H9 (cell line): ENCODE results near the gene BNIP5. TPM values are rescaled to one million over a fixed set of nuclear protein-coding genes. Genes with fewer than 3 reads are reported as not detected.

Source experiments
- DNase-seq: peaks from one replicate; pipeline ENCODE4 v3.0.0-alpha.2; 2017
- H2AFZ ChIP-seq: one replicate; pipeline ENCODE4 v1.6.1; 2013; ENCODE audit warnings: mild to moderate bottlenecking, low read length, control low read depth, moderate library complexity
- H2AK5ac ChIP-seq: 2 replicates; pipeline ENCODE4 v1.6.1; 2013; ENCODE audit warnings: low read length, control low read depth, mixed read lengths; ENCODE audit not compliant: insufficient read length
- H2BK120ac ChIP-seq: one replicate; pipeline ENCODE4 v1.6.1; 2013; ENCODE audit warnings: low read depth, mild to moderate bottlenecking, low read length, control low read depth, inconsistent platforms; ENCODE audit not compliant: poor library complexity, severe bottlenecking
- H2BK12ac ChIP-seq: 2 replicates; pipeline ENCODE4 v1.6.1; 2013; ENCODE audit warnings: low read length, control low read depth, mixed read lengths, low read depth; ENCODE audit not compliant: insufficient read length
- H2BK15ac ChIP-seq: 2 replicates; pipeline ENCODE4 v1.6.1; 2013; ENCODE audit warnings: low read depth, low read length, control low read depth
- H2BK20ac ChIP-seq: one replicate; pipeline ENCODE4 v1.6.1; 2013; ENCODE audit warnings: low read depth, mild to moderate bottlenecking, low read length, control low read depth, inconsistent platforms; ENCODE audit not compliant: poor library complexity, severe bottlenecking
- H2BK5ac ChIP-seq: 2 replicates; pipeline ENCODE4 v1.6.1; 2013; ENCODE audit warnings: low read length, control low read depth, mixed read lengths; ENCODE audit not compliant: insufficient read length
- H3K14ac ChIP-seq: 2 replicates; pipeline ENCODE4 v1.6.1; 2013; ENCODE audit warnings: low read length, control low read depth; ENCODE audit not compliant: insufficient read depth
- H3K18ac ChIP-seq: 2 replicates; pipeline ENCODE4 v1.6.1; 2013; ENCODE audit warnings: low read depth, mild to moderate bottlenecking, mixed read lengths, low read length, control low read depth; ENCODE audit not compliant: insufficient read length
- H3K23ac ChIP-seq: 2 replicates; pipeline ENCODE4 v1.6.1; 2013; ENCODE audit warnings: low read length, control low read depth, mixed read lengths, low read depth; ENCODE audit not compliant: insufficient read length
- H3K23me2 ChIP-seq: 2 replicates; pipeline ENCODE4 v1.6.1; 2013; ENCODE audit warnings: low read depth, mild to moderate bottlenecking, mixed read lengths, low read length, control low read depth; ENCODE audit not compliant: insufficient read length, poor library complexity, severe bottlenecking
- H3K27ac ChIP-seq: 2 replicates; pipeline ENCODE4 v1.5.1; 2013; ENCODE audit warnings: low read length, control low read depth, mixed read lengths, low read depth; ENCODE audit not compliant: insufficient read length
- H3K27me3 ChIP-seq: 2 replicates; pipeline ENCODE4 v1.6.1; 2013; ENCODE audit warnings: low read length, control low read depth, inconsistent platforms; ENCODE audit not compliant: insufficient read depth
- H3K4ac ChIP-seq: 2 replicates; pipeline ENCODE4 v1.6.1; 2013; ENCODE audit warnings: low read depth, mild to moderate bottlenecking, control low read depth, inconsistent platforms, low read length, moderate library complexity
- H3K4me1 ChIP-seq: 2 replicates; pipeline ENCODE4 v1.6.1; 2013; ENCODE audit warnings: low read length, control low read depth, inconsistent platforms; ENCODE audit not compliant: insufficient read depth
- H3K4me2 ChIP-seq: 2 replicates; pipeline ENCODE4 v1.6.1; 2013; ENCODE audit warnings: low read length, control low read depth, mixed read lengths; ENCODE audit not compliant: insufficient read length, insufficient read depth
- H3K56ac ChIP-seq: 2 replicates; pipeline ENCODE4 v1.6.1; 2013; ENCODE audit warnings: low read depth, mild to moderate bottlenecking, mixed read lengths, low read length, control low read depth; ENCODE audit not compliant: insufficient read length
- H3K79me1 ChIP-seq: 2 replicates; pipeline ENCODE4 v1.6.1; 2013; ENCODE audit warnings: low read depth, mild to moderate bottlenecking, moderate library complexity, low read length, control low read depth, inconsistent platforms; ENCODE audit not compliant: insufficient read depth, poor library complexity, severe bottlenecking
- H3K79me2 ChIP-seq: 2 replicates; pipeline ENCODE4 v1.6.1; 2013; ENCODE audit warnings: low read length, control low read depth, inconsistent platforms; ENCODE audit not compliant: insufficient read depth
- H3K9ac ChIP-seq: 2 replicates; pipeline ENCODE4 v1.6.1; 2013; ENCODE audit warnings: low read length, control low read depth, mixed read lengths; ENCODE audit not compliant: insufficient read length; ENCODE audit errors: extremely low read depth
- H3K9me3 ChIP-seq: one replicate; pipeline ENCODE4 v1.6.1; 2013; ENCODE audit warnings: low read depth, low read length, inconsistent platforms; ENCODE audit not compliant: control insufficient read depth
- H3T11ph ChIP-seq: one replicate; pipeline ENCODE4 v1.6.1; 2013; ENCODE audit warnings: mild to moderate bottlenecking, low read length, control low read depth, inconsistent platforms
- H4K20me1 ChIP-seq: one replicate; pipeline ENCODE4 v1.6.1; 2013; ENCODE audit not compliant: control insufficient read depth, insufficient read length, insufficient read depth
- H4K5ac ChIP-seq: 2 replicates; pipeline ENCODE4 v1.6.1; 2013; ENCODE audit warnings: low read depth, mild to moderate bottlenecking, mixed read lengths, low read length, control low read depth; ENCODE audit not compliant: insufficient read length
- H4K8ac ChIP-seq: replicated peaks from 2 replicates; pipeline ENCODE4 v1.6.1; 2013; ENCODE audit warnings: low read length, control low read depth, mixed read lengths, low read depth; ENCODE audit not compliant: insufficient read length
- H4K91ac ChIP-seq: 2 replicates; pipeline ENCODE4 v1.6.1; 2013; ENCODE audit warnings: low read depth, mild to moderate bottlenecking, moderate library complexity, mixed read lengths, low read length, control low read depth; ENCODE audit not compliant: insufficient read length
- H3K27ac Mint-ChIP-seq, 3 experiments: 2 replicates in 2 of 3; 3 replicates in 1 of 3; pipeline ENCODE4 v1.8.0; 2020 to 2021; ENCODE audit warnings: mixed read lengths in 3 of 3, mild to moderate bottlenecking in 1 of 3, moderate library complexity in 1 of 3
- H3K27me3 Mint-ChIP-seq: 2 replicates; pipeline ENCODE4 v1.8.0; 2021; ENCODE audit warnings: low read depth, mild to moderate bottlenecking, moderate library complexity, mixed read lengths
- H3K36me3 Mint-ChIP-seq, 3 experiments: 2 replicates in 2 of 3; 3 replicates in 1 of 3; pipeline ENCODE4 v1.8.0; 2020 to 2021; ENCODE audit warnings: low read depth in 3 of 3, mixed read lengths in 3 of 3; ENCODE audit not compliant: insufficient read depth in 1 of 3
- H3K4me1 Mint-ChIP-seq, 2 experiments: 2 replicates each; pipeline ENCODE4 v1.8.0; 2020; ENCODE audit warnings: mixed read lengths in 2 of 2
- H3K4me3 Mint-ChIP-seq, 2 experiments: 2 replicates in 1 of 2; 3 replicates in 1 of 2; pipeline ENCODE4 v1.8.0; 2020 to 2021; ENCODE audit warnings: mild to moderate bottlenecking in 2 of 2, mixed read lengths in 2 of 2, moderate library complexity in 1 of 2
- H3K9me3 Mint-ChIP-seq, 2 experiments: 2 replicates in 1 of 2; 3 replicates in 1 of 2; pipeline ENCODE4 v1.8.0; 2020; ENCODE audit warnings: mild to moderate bottlenecking in 2 of 2, mixed read lengths in 2 of 2, moderate library complexity in 1 of 2
- WGBS: extraction: QIAGEN DNeasy Blood & Tissue Kit; methylation state at CpG from one replicate; pipeline ENCODE4 v1.1.7; 2013; ENCODE audit warnings: missing lambda C conversion rate, low lambda C conversion rate, mixed read lengths; ENCODE audit not compliant: insufficient read length; ENCODE audit errors: extremely low coverage; 5-methylcytosine and 5-hydroxymethylcytosine counted together
- total RNA-seq: library from RNA; stranded (reverse); gene quantifications from 2 replicates; pipeline ENCODE4 v1.2.1, GENCODE V29; 2021
- TF ChIP-seq, protein P1 (sequence below): fragments of 200-600 bp; sonication (generic); conservative IDR thresholded peaks from 3 replicates; pipeline ENCODE4 v1.8.0; 2021; ENCODE audit warnings: antibody characterized with exemption, mild to moderate bottlenecking

BNIP5 gene
- total RNA-seq, 1 experiment from 2014 or later, result not detected

DNA sequence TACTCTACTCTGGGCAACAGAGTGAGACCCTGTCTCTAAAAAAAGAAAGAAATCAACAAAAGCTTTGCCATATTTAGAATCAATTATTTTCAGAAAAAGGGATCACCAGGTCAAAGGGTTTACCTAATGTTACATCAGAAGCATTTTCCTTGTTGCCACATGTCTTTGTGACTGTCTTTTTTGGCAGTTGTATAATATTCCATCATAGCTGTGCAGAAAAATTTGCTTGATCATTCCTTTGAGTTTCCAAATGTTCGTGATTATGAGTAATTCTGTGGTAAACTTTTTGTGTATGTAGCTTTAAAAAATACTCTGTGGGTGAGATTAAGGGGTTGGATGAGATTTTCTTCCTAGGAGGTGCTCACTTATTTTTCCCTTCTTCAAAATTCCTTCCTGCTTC, 40.4 kb downstream of the BNIP5 start:
- H3K36me3 Mint-ChIP-seq, result no peaks in the 10 kb centered on the region; a peak in 1 of 7 replicates
- no peaks in the 10 kb centered on the region for H4K20me1 ChIP-seq
- H3K79me1 ChIP-seq, result no peaks in the 10 kb centered on the region
- TF ChIP-seq, protein P1, sequence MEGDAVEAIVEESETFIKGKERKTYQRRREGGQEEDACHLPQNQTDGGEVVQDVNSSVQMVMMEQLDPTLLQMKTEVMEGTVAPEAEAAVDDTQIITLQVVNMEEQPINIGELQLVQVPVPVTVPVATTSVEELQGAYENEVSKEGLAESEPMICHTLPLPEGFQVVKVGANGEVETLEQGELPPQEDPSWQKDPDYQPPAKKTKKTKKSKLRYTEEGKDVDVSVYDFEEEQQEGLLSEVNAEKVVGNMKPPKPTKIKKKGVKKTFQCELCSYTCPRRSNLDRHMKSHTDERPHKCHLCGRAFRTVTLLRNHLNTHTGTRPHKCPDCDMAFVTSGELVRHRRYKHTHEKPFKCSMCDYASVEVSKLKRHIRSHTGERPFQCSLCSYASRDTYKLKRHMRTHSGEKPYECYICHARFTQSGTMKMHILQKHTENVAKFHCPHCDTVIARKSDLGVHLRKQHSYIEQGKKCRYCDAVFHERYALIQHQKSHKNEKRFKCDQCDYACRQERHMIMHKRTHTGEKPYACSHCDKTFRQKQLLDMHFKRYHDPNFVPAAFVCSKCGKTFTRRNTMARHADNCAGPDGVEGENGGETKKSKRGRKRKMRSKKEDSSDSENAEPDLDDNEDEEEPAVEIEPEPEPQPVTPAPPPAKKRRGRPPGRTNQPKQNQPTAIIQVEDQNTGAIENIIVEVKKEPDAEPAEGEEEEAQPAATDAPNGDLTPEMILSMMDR, result no peak
- H2BK120ac ChIP-seq, result no peak overlapping the region
- H2BK5ac ChIP-seq, result no peak overlapping the region
- H3K14ac ChIP-seq, result no peak overlapping the region
- no peak overlapping the region for H4K8ac ChIP-seq
- no peaks in the 10 kb centered on the region for H3K79me2 ChIP-seq
- H3K4me1 ChIP-seq, result no peaks in the 10 kb centered on the region
- H3K4me1 Mint-ChIP-seq, result peaks cover 2 to 6% of the 10 kb centered on the region in 2 experiments
- H4K91ac ChIP-seq, result no peak overlapping the region
- H3K4me2 ChIP-seq, result no peak overlapping the region
- no peak overlapping the region for H3K23ac ChIP-seq
- no peak overlapping the region for H3K9ac ChIP-seq
- no peaks in the 10 kb centered on the region for H3K9me3 ChIP-seq
- H4K5ac ChIP-seq, result no peak overlapping the region
- H3K56ac ChIP-seq, result no peak overlapping the region
- H3K4ac ChIP-seq, result no peak overlapping the region
- no peak overlapping the region for H3K27ac ChIP-seq
- no peak overlapping the region for H2BK15ac ChIP-seq
- no peak overlapping the region for H3K4me3 Mint-ChIP-seq
- H3K9me3 Mint-ChIP-seq, result no peaks in the 10 kb centered on the region
- no CpG with 5 or more reads among the region's 1 CpG for WGBS
- no peaks in the 10 kb centered on the region for H3K23me2 ChIP-seq
- H2BK12ac ChIP-seq, result no peak overlapping the region
- H3K27me3 ChIP-seq, result no peaks in the 10 kb centered on the region
- no peak overlapping the region for H3T11ph ChIP-seq
- H3K27me3 Mint-ChIP-seq, result no peaks in the 10 kb centered on the region; the same call in 1 of the 2 replicates
- no peak overlapping the region for H2BK20ac ChIP-seq
- no peak overlapping the region for H2AFZ ChIP-seq
- no peak overlapping the region for H2AK5ac ChIP-seq
- no peak overlapping the region for H3K18ac ChIP-seq
- no peak overlapping the region for H3K27ac Mint-ChIP-seq
- DNase-seq, result no peak
